Mucosa of descending colon (tissue), 3 donors: ENCODE measurements around the gene PTRH1. TPM values are rescaled to one million over a fixed set of nuclear protein-coding genes. Genes with fewer than 3 reads are reported as not detected.
"Not testable (repeated sequence)": the region's sequence is repeated elsewhere in the genome, so short reads cannot be mapped to it uniquely, and the experiment has no call there.

Source experiments
- ATAC-seq: fragments of 200-7000 bp; cut with Tn5 transposase; one replicate; pipeline ENCODE4 v1.9.1; 2020; ENCODE audit warnings: mild to moderate bottlenecking, moderate library complexity
- DNase-seq, 3 donors: peaks; one replicate each; pipeline ENCODE4 v3.0.0-alpha.2; 2020
- H3K36me3 ChIP-seq: fragments of 200-600 bp; one replicate; pipeline ENCODE4 v1.8.0; 2021; ENCODE audit warnings: low read depth, mild to moderate bottlenecking
- H3K4me1 ChIP-seq: fragments of 200-600 bp; one replicate; pipeline ENCODE4 v1.8.0; 2021; ENCODE audit warnings: low read depth, mild to moderate bottlenecking
- H3K4me3 ChIP-seq: fragments of 200-600 bp; one replicate; pipeline ENCODE4 v1.8.0; 2021; ENCODE audit warnings: mild to moderate bottlenecking
- H3K9me3 ChIP-seq: fragments of 200-600 bp; one replicate; pipeline ENCODE4 v1.8.0; 2021; ENCODE audit warnings: mild to moderate bottlenecking
- intact Hi-C, 2 donors: fragments of 100-400 bp; cut with DNase I in 1 of 2; cut with micrococcal nuclease in 1 of 2; formaldehyde crosslinking; loops; one replicate each; pipeline versions ENCODE4 v1.11.0 to v1.11.1; 2022; cut with DNase I, micrococcal nuclease
- total RNA-seq, 3 donors: library from RNA; stranded (reverse); fragmentation: NEBNext Ultra II Directional in 2 of 3; extraction: Animal tissue kit (Norgen Biotek cat#: 25700) in 2 of 3; gene quantifications; one replicate each; pipeline versions ENCODE4 v1.2.1 to v1.2.4, GENCODE V29; 2021 to 2023
- TF ChIP-seq, protein P1 (sequence below): fragments of 200-600 bp; IDR thresholded peaks from one replicate; pipeline ENCODE4 v1.8.0; 2022; ENCODE audit warnings: antibody characterized with exemption, mild to moderate bottlenecking
- donor health status: DM: no; HTN: no; CAD: no; lungs with moderate emphysema.
- donor health status: DM: no; HTN: no; CAD: no.
- donor health status: DM: no; HTN: yes; CAD: no.

The PTRH1 gene
- total RNA-seq, 3 donors from 2014 or later, result 5.1 to 10.5 (median 10.3) TPM

DNA sequence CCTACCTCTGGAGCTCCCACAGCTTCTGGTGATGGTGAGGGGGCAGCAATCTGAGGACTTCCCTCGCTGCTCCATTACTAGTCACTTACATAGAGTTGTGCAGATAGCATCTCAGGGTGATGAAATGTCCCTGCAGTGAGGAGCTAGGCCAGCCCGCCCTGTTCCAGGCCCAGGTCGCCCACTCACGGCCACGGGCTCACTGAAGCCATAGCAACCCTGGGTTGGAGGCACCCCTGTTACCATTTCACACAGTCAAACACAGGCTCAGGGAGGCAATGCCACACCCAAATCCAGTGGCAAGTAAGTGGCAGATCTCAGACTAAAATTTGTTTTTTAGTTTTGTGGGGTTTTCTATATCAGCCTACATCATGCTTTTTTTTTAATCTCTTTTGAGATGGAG lies 43.4 kb upstream of the PTRH1 start:
- ATAC-seq (no peak), DNase-seq (no peak)
- intact Hi-C loops, result no loop called here
- no peak overlapping the region for H3K4me3 ChIP-seq
- TF ChIP-seq, protein P1, sequence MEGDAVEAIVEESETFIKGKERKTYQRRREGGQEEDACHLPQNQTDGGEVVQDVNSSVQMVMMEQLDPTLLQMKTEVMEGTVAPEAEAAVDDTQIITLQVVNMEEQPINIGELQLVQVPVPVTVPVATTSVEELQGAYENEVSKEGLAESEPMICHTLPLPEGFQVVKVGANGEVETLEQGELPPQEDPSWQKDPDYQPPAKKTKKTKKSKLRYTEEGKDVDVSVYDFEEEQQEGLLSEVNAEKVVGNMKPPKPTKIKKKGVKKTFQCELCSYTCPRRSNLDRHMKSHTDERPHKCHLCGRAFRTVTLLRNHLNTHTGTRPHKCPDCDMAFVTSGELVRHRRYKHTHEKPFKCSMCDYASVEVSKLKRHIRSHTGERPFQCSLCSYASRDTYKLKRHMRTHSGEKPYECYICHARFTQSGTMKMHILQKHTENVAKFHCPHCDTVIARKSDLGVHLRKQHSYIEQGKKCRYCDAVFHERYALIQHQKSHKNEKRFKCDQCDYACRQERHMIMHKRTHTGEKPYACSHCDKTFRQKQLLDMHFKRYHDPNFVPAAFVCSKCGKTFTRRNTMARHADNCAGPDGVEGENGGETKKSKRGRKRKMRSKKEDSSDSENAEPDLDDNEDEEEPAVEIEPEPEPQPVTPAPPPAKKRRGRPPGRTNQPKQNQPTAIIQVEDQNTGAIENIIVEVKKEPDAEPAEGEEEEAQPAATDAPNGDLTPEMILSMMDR, result no peak
- no peaks in the 10 kb centered on the region for H3K9me3 ChIP-seq
- no peaks in the 10 kb centered on the region for H3K4me1 ChIP-seq
- H3K36me3 ChIP-seq, result no peaks in the 10 kb centered on the region

DNA sequence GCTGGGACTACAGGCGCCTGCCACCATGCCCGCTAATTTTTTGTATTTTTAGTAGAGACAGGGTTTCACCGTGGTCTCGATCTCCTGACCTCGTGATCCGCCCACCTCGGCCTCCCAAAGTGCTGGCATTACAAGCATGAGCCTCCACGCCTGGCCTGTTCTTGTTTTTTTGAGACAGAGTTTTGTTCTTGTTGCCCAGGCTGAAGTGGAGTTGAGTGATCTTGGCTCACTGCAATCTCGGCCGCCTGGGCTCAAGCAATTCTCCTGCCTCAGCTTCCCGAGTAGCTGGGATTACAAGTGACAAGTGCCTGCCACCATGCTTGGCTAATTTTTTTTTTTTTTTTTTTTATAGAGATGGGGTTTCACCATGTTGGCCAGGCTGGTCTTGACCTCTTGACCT lies 41.3 kb upstream of the PTRH1 start:
- H3K4me1 ChIP-seq, H3K9me3 ChIP-seq, H3K4me3 ChIP-seq, DNase-seq, ATAC-seq, intact Hi-C loops, H3K36me3 ChIP-seq: not testable (repeated sequence)

DNA sequence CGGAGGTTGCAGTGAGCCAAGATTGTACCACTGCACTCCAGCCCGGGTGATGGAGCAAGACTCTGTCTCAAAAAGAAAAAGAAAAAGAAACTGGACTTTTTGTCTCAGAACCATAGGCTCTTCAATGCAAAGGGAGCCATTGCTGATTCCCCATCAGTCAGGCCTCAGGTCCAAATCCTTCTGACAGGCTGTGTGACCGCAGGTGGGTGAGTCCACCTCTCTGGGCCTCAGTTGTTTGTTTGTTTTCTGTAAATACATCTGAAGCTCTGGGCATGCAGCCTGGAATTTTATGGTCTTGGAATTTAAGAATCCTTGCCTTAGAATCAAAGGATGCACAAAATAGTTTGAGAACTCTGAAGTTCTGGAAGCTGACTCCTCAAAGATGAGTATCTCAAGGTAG lies 40.8 kb upstream of the PTRH1 start:
- TF ChIP-seq, protein P1, result no peak
- H3K4me3 ChIP-seq, result no peak overlapping the region
- H3K4me1 ChIP-seq, result no peaks in the 10 kb centered on the region
- no peaks in the 10 kb centered on the region for H3K36me3 ChIP-seq
- no peak for DNase-seq
- intact Hi-C loops, result no loop called here
- no peaks in the 10 kb centered on the region for H3K9me3 ChIP-seq
- ATAC-seq, result no peak

DNA sequence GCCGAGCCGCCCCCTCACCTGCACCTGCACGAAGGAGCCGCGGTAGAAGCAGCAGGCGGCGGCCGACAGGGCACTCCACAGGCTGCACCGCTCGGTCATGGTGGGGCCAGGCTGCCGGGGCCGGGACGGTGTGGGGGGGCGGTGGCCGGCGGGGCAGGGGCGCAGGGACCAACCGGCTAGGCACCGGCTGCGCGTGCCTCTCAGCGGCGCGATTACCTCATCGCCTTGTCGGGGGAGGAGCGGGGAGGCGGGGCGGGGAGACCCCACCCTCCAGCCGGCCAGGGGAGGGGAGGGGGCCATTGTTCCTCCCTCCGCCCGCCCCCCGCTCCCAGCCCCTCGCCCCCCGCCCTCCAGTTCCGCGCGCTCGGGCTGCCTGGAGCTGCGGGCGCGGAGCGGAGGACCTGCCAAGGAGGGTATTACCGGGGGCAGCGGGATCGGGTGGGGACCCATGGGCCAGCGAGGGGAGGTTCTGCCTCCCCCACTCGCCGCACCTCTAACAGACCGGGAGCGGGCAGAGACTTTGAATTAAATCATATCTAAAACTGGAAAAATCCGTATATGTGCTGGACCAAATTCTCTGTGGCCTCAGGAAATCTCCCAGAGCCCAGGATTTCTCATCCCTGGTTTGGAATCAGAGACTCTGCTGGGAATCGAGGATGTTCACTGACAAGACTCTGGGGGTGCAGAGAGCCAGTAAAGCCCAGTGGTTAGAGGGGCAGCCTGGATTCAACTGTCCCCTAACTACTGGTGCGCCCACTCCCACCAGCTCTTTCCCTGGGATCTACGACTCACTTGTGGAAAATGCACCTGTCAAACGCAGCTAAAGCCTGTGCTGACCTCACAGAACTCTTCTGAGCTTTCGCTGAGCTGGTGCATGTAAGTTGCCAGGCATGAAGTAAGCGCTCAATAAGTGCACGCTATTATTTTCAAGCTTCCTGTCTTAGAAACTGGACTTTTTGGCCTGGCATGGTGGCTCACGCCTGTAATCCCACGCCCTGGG lies 39.9 kb upstream of the PTRH1 start:
- no peaks in the 10 kb centered on the region for H3K36me3 ChIP-seq
- no peak for ATAC-seq

DNA sequence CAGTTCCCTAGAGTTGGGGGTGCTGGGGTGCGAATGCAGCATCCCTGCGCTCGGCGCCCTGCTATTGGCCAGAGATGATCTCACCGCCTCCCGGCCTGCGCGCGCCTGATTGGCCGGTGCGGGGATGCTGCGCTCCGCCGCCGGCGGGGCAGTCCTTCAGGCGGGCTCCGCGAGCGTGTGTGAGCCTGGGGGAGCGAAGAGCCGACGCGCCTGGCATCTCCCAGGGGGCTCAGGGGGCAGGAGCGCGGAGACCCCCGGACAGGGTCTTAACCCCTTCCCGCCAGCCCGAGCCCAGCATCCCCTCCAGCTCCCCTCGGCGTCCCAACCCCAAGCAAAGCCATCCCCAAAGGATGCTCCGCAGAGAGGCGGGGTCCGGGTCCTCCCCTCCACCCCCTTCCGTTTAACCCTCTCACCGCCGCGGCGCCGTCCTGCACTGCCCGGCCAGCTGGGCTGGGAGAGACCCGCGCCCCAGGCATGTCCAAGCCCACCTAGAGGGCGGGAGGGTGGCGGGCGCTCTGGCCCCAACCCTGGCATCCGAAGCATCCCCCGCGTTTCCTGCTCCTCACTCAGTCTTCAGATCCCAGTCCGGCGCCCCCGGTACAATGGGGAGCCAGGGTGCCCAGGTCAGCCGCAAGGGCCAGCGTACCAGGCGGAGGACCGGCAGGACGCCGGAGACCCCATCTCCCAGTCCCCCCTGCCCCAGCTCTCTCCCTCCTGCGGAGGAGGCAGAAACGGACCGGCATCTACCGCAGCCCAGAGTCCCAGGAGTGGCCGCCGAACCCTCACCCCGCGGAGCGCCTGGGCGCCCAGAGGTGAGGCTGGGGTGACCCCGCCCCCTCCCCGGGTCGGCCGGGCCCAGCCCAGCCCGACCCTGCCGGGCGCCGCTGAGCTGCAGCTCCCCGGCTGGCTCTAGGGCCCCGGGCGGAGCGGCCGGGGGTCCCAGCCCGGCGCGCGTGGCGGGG lies 38.9 kb upstream of the PTRH1 start:
- TF ChIP-seq, protein P1, result no peak
- intact Hi-C loops, result no loop called here
- no peaks in the 10 kb centered on the region for H3K9me3 ChIP-seq
- H3K4me1 ChIP-seq, result no peaks in the 10 kb centered on the region
- DNase-seq (no peak), ATAC-seq (peak; percentile 57)
- no peaks in the 10 kb centered on the region for H3K36me3 ChIP-seq
- H3K4me3 ChIP-seq, result no peak overlapping the region

More for the DNA sequence above, 39.9 kb upstream of the PTRH1 start:
- TF ChIP-seq, protein P1, result no peak
- DNase-seq, result no peak
- H3K4me3 ChIP-seq, result no peak overlapping the region
- no peaks in the 10 kb centered on the region for H3K9me3 ChIP-seq
- intact Hi-C loops, result no loop called here
- H3K4me1 ChIP-seq, result no peaks in the 10 kb centered on the region
